HCT116 (cell line): ENCODE data around the gene MAPK10. TPM values are rescaled to one million over a fixed set of nuclear protein-coding genes. Genes with fewer than 3 reads are reported as not detected.

Experiments used
- ATAC-seq: fragments of 200-7000 bp; cut with Tn5 transposase; 2 replicates; pipeline ENCODE4 v1.9.1; 2020; ENCODE audit warnings: mild to moderate bottlenecking, moderate library complexity
- BruUV-seq: library from RNA; stranded (reverse); fragments of 400-500 nt; replicated peaks from 2 replicates; lab custom pipeline; 2021; lab: Mats Ljungman, UMichigan
- CTCF ChIA-PET: fragments of 300-600 bp; sonication (Branson Sonifier 250); formaldehyde crosslinking; loops from one replicate; lab custom pipeline; 2021; ENCODE audit warnings: antibody characterized with exemption; lab: Charles Lee
- POLR2A ChIA-PET: fragments of 300-600, 350-600 bp; sonication (Branson Sonifier 250); formaldehyde crosslinking; loops from one replicate; lab custom pipeline; 2021; ENCODE audit warnings: antibody characterized with exemption; lab: Charles Lee
- RAD21 ChIA-PET, 2 experiments: fragments of 300-600 bp; sonication (Branson Sonifier 250); formaldehyde crosslinking; loops; one replicate each; lab custom pipeline; 2023; ENCODE audit warnings: low total read pairs in 2 of 2; ENCODE audit not compliant: uncharacterized antibody in 2 of 2, unreplicated experiment in 2 of 2, low non-redundant PET in 1 of 2; lab: Charles Lee
- DNase-seq: peaks from one replicate; pipeline ENCODE4 v3.0.0-alpha.2; 2010; ENCODE audit warnings: low read depth, low spot score
- H2AFZ ChIP-seq: fragments of 200-600 bp; shearing (Covaris generic), sonication (generic); 2 replicates; pipeline ENCODE4 v1.6.1; 2017; ENCODE audit warnings: low read depth, mixed run types, mixed read lengths, antibody characterized with exemption, low read length; ENCODE audit not compliant: poor library complexity, severe bottlenecking
- H3K27ac ChIP-seq: 2 replicates; pipeline ENCODE4 v1.5.1; 2012; ENCODE audit warnings: low read depth, low read length
- H3K27me3 ChIP-seq: fragments of 200-600 bp; sonication (generic); 2 replicates; pipeline ENCODE4 v1.6.1; 2016; ENCODE audit warnings: mixed run types, low read length, mixed read lengths; ENCODE audit not compliant: insufficient read depth
- H3K36me3 ChIP-seq, 2 experiments: fragments of 200-500 bp in 1 of 2; fragments of 200-600 bp in 1 of 2; sonication (Bioruptor generic) in 1 of 2; sonication (generic) in 1 of 2; 2 replicates each; pipeline versions ENCODE4 v1.5.1 to v1.6.1; 2014 to 2016; ENCODE audit warnings: low read length in 2 of 2, inconsistent platforms in 1 of 2, mixed read lengths in 1 of 2, mixed run types in 1 of 2; ENCODE audit not compliant: insufficient read depth in 2 of 2, control insufficient read depth in 1 of 2
- H3K4me1 ChIP-seq, 2 experiments: fragments of 200-600 bp in 1 of 2; sonication (generic) in 1 of 2; 2 replicates each; pipeline versions ENCODE4 v1.5.1 to v1.6.1; 2012 to 2017; ENCODE audit warnings: low read length in 2 of 2, inconsistent platforms in 1 of 2, mild to moderate bottlenecking in 1 of 2, mixed read lengths in 1 of 2, mixed run types in 1 of 2, moderate library complexity in 1 of 2; ENCODE audit not compliant: insufficient read depth in 2 of 2, control insufficient read depth in 1 of 2
- H3K4me2 ChIP-seq: fragments of 200-600 bp; sonication (generic); 2 replicates; pipeline ENCODE4 v1.6.1; 2017; ENCODE audit warnings: mixed run types, low read length, mixed read lengths
- H3K4me3 ChIP-seq, 2 experiments: fragments of 200-600 bp in 1 of 2; sonication (generic) in 1 of 2; replicated peaks in 1 of 2; 2 replicates each; pipeline ENCODE4 v1.5.1; 2011 to 2016; ENCODE audit warnings: low read length in 2 of 2, control low read depth in 1 of 2, low read depth in 1 of 2, mild to moderate bottlenecking in 1 of 2, mixed read lengths in 1 of 2, mixed run types in 1 of 2
- H3K79me2 ChIP-seq: fragments of 200-600 bp; sonication (generic); 2 replicates; pipeline ENCODE4 v1.6.1; 2017; ENCODE audit warnings: mild to moderate bottlenecking, mixed run types, low read length, moderate library complexity, mixed read lengths; ENCODE audit not compliant: insufficient read depth
- H3K9ac ChIP-seq: fragments of 200-600 bp; sonication (generic); 2 replicates; pipeline ENCODE4 v1.6.1; 2016; ENCODE audit warnings: low read length, mixed read lengths
- H3K9me2 ChIP-seq: fragments of 200-600 bp; sonication (generic), shearing (Covaris generic); 2 replicates; pipeline ENCODE4 v1.6.1; 2017; ENCODE audit warnings: mixed run types, mild to moderate bottlenecking, moderate library complexity; ENCODE audit not compliant: insufficient read depth
- H3K9me3 ChIP-seq, 2 experiments: fragments of 200-500 bp in 1 of 2; fragments of 200-600 bp in 1 of 2; sonication (Bioruptor generic) in 1 of 2; sonication (generic) in 1 of 2; 2 replicates each; pipeline ENCODE4 v1.6.1; 2014 to 2017; ENCODE audit warnings: low read length in 2 of 2, mixed read lengths in 2 of 2, inconsistent platforms in 1 of 2, low read depth in 1 of 2, mild to moderate bottlenecking in 1 of 2, mixed run types in 1 of 2, moderate library complexity in 1 of 2; ENCODE audit not compliant: control insufficient read depth in 1 of 2, insufficient read depth in 1 of 2
- H4K20me1 ChIP-seq: fragments of 200-600 bp; sonication (generic), shearing (Covaris generic); 2 replicates; pipeline ENCODE4 v1.6.1; 2017; ENCODE audit warnings: mixed run types, mild to moderate bottlenecking, moderate library complexity; ENCODE audit not compliant: insufficient read depth
- CEBPB ChIP-seq: IDR thresholded peaks from 2 replicates; pipeline ENCODE4 v1.6.1; 2012; ENCODE audit warnings: low read depth
- CTCF ChIP-seq, 3 experiments: fragments of 200-600 bp in 1 of 3; sonication (generic) in 1 of 3; IDR thresholded peaks in 2 of 3; conservative IDR thresholded peaks in 1 of 3; 2 replicates each; pipeline ENCODE4 v1.5.1; 2012 to 2017; ENCODE audit warnings: low read depth in 2 of 3, low read length in 2 of 3, antibody characterized with exemption in 1 of 3, borderline replicate concordance in 1 of 3, control low read depth in 1 of 3, mild to moderate bottlenecking in 1 of 3, mixed read lengths in 1 of 3, mixed run types in 1 of 3, moderate library complexity in 1 of 3; ENCODE audit not compliant: insufficient read depth in 1 of 3
- EGR1 ChIP-seq: IDR thresholded peaks from 2 replicates; pipeline ENCODE4 v1.6.1; 2012; ENCODE audit warnings: low read depth
- FOSL1 ChIP-seq: IDR thresholded peaks from 2 replicates; pipeline ENCODE4 v1.6.1; 2012; ENCODE audit warnings: low read depth
- POLR2A ChIP-seq: IDR thresholded peaks from 2 replicates; pipeline ENCODE4 v1.7.0; 2011; ENCODE audit warnings: borderline replicate concordance; ENCODE audit not compliant: insufficient read depth, insufficient read length; ENCODE audit errors: extremely low read depth
- POLR2AphosphoS5 ChIP-seq: IDR thresholded peaks from 2 replicates; pipeline ENCODE4 v1.6.1; 2011; ENCODE audit warnings: mild to moderate bottlenecking, low read depth, low read length, moderate library complexity
- RAD21 ChIP-seq: IDR thresholded peaks from 2 replicates; pipeline ENCODE4 v1.6.1; 2012; ENCODE audit warnings: low read depth, mild to moderate bottlenecking
- SIN3A ChIP-seq: IDR thresholded peaks from 2 replicates; pipeline ENCODE4 v1.6.1; 2012; ENCODE audit warnings: low read depth
- SRF ChIP-seq: IDR thresholded peaks from 2 replicates; pipeline ENCODE4 v1.6.1; 2012; ENCODE audit warnings: low read depth
- ZBTB33 ChIP-seq: IDR thresholded peaks from 2 replicates; pipeline ENCODE4 v1.6.1; 2011; ENCODE audit warnings: mild to moderate bottlenecking, low read length, moderate library complexity; ENCODE audit not compliant: insufficient replicate concordance; ENCODE audit errors: extremely low read depth
- ZFX ChIP-seq: fragments of 450-650 bp; IDR thresholded peaks from 2 replicates; pipeline ENCODE4 v1.6.1; 2017
- intact Hi-C: fragments of 100-400 bp; cut with micrococcal nuclease; formaldehyde crosslinking; loops from 2 replicates; pipeline ENCODE4 v1.10.0; 2022
- total RNA-seq: library from RNA; stranded (reverse); gene quantifications from one replicate; pipeline ENCODE4 v1.2.1, GENCODE V29; 2021; ENCODE audit not compliant: unreplicated experiment

Gene MAPK10
- total RNA-seq, 1 experiment from 2014 or later: 0.52 TPM

GRCh38 chr4:86286726-86287125, 73.1 kb downstream of the MAPK10 start:
- no peak for ATAC-seq
- CTCF ChIA-PET: no interaction called here
- H3K27me3 ChIP-seq: no peaks in the 10 kb centered on the region
- BruUV-seq: no TSS peak
- no peaks in the 10 kb centered on the region for H4K20me1 ChIP-seq
- no peaks in the 10 kb centered on the region for H3K9me2 ChIP-seq
- H3K4me1 ChIP-seq: no peaks in the 10 kb centered on the region
- H3K9ac ChIP-seq: no peak overlapping the region
- H3K4me3 ChIP-seq: no peak overlapping the region
- H3K36me3 ChIP-seq: no peaks in the 10 kb centered on the region
- TF ChIP-seq POLR2A (no peak), FOSL1 (no peak), EGR1 (no peak), ZBTB33 (no peak), SIN3A (no peak), POLR2AphosphoS5 (no peak), RAD21 (no peak), ZFX (no peak), CEBPB (no peak), CTCF (IDR thresholded peaks at IDR 0.05 in 2 of 3, conservative IDR thresholded peaks at IDR 0.05 in 1 of 3; ENCODE audit: borderline replicate concordance in 1 of 3, insufficient read depth in 1 of 3, low read depth in 2 of 3, low read length in 2 of 3) (no peak), SRF (no peak)
- TF ChIP-seq, all 23 proteins: peak for 0
- ChIA-PET RAD21 (no interaction called here), POLR2A (interaction anchor here (1.0 kb wide), 1 partner anchor 13 kb away, joined by 3 read pairs; no protein-coding TSS in a partner anchor)
- Histone ChIP-seq H3K4me2 (no peak overlapping the region), H2AFZ (no peak overlapping the region), H3K27ac (no peak overlapping the region), H3K9me3 (no peaks in the 10 kb centered on the region), H3K79me2 (no peaks in the 10 kb centered on the region)
- intact Hi-C loops: no loop called here
- DNase-seq: no peak
